Keratinocyte (primary cell): Measurements from ENCODE around the gene TPBGL. TPM values are rescaled to one million over a fixed set of nuclear protein-coding genes. Genes with fewer than 3 reads are reported as not detected.

Experiments
- DNase-seq: peaks from one replicate; pipeline ENCODE4 v3.0.0-alpha.2; 2011; ENCODE audit warnings: low read depth, missing footprints, low spot score
- FAIRE-seq: peaks from 2 replicates; lab custom pipeline; 2011; peaks lifted over from hg19 to GRCh38; lab: Jason Lieb, UNC
- H2AFZ ChIP-seq: 2 replicates; pipeline ENCODE4 v1.6.0; 2012; ENCODE audit warnings: low read length, control low read depth, inconsistent platforms; ENCODE audit not compliant: control insufficient read depth
- H3K27ac ChIP-seq: 2 replicates; pipeline ENCODE4 v1.5.1; 2011; ENCODE audit warnings: low read length; ENCODE audit not compliant: control insufficient read depth, insufficient read depth
- H3K27me3 ChIP-seq: 3 replicates; pipeline ENCODE4 v1.6.0; 2011; ENCODE audit warnings: low read length; ENCODE audit not compliant: control insufficient read depth, insufficient read depth; ENCODE audit errors: extremely low read depth
- H3K36me3 ChIP-seq, 2 experiments: 2 replicates in 1 of 2; 3 replicates in 1 of 2; pipeline ENCODE4 v1.5.1; 2011; ENCODE audit warnings: low read length in 2 of 2, mild to moderate bottlenecking in 1 of 2; ENCODE audit not compliant: control insufficient read depth in 2 of 2, insufficient read depth in 2 of 2; ENCODE audit errors: extremely low read depth in 1 of 2
- H3K4me1 ChIP-seq: 3 replicates; pipeline ENCODE4 v1.5.1; 2011; ENCODE audit warnings: low read length; ENCODE audit not compliant: control insufficient read depth, insufficient read depth; ENCODE audit errors: extremely low read depth
- H3K4me2 ChIP-seq: 3 replicates; pipeline ENCODE4 v1.6.0; 2011; ENCODE audit warnings: low read depth, low read length; ENCODE audit not compliant: control insufficient read depth, insufficient read depth; ENCODE audit errors: extremely low read depth
- H3K4me3 ChIP-seq, 3 experiments: fragments of 200-600 bp in 1 of 3; sonication (generic) in 1 of 3; 2 replicates in 2 of 3; 3 replicates in 1 of 3; pipeline ENCODE4 v1.5.1; 2011 to 2016; ENCODE audit warnings: low read length in 3 of 3, mild to moderate bottlenecking in 3 of 3, control low read depth in 2 of 3, inconsistent platforms in 1 of 3, low read depth in 1 of 3, mixed read lengths in 1 of 3, mixed run types in 1 of 3, moderate library complexity in 1 of 3; ENCODE audit not compliant: control insufficient read depth in 2 of 3, insufficient read depth in 2 of 3; ENCODE audit errors: extremely low read depth in 1 of 3
- H3K79me2 ChIP-seq: 2 replicates; pipeline ENCODE4 v1.6.0; 2012; ENCODE audit warnings: low read length; ENCODE audit not compliant: control insufficient read depth, insufficient read depth
- H3K9ac ChIP-seq: 3 replicates; pipeline ENCODE4 v1.6.0; 2011; ENCODE audit warnings: low read length; ENCODE audit not compliant: control insufficient read depth, insufficient read depth; ENCODE audit errors: extremely low read depth
- H3K9me1 ChIP-seq: 3 replicates; pipeline ENCODE4 v1.6.0; 2011; ENCODE audit warnings: low read length; ENCODE audit not compliant: control insufficient read depth, insufficient read depth; ENCODE audit errors: extremely low read depth
- H3K9me3 ChIP-seq: 2 replicates; pipeline ENCODE4 v1.5.1; 2012; ENCODE audit warnings: low read depth, low read length; ENCODE audit not compliant: control insufficient read depth
- H4K20me1 ChIP-seq: 3 replicates; pipeline ENCODE4 v1.6.0; 2011; ENCODE audit warnings: low read length; ENCODE audit not compliant: control insufficient read depth, insufficient read depth; ENCODE audit errors: extremely low read depth
- EZH2 ChIP-seq: IDR thresholded peaks from one replicate; pipeline ENCODE4 v1.6.1; 2012; ENCODE audit warnings: inconsistent platforms, mild to moderate bottlenecking, low read length, moderate library complexity
- dilution Hi-C: fragments of 300-500 bp; cut with MboI; formaldehyde crosslinking; loops from one replicate; pipeline ENCODE4 v1.7.0; 2020; ENCODE audit warnings: low sequenced_read_pairs; ENCODE audit not compliant: extremely low pct_ligation_motif_present
- polyA plus RNA-seq, 5 experiments: library from polyadenylated mRNA; depleted of rRNA in 3 of 5; stranded (reverse) in 3 of 5; stranded (forward) in 1 of 5; unstranded in 1 of 5; fragments of >200 nt; gene quantifications; 1 replicate in 1 of 5; 2 replicates in 3 of 5; 3 replicates in 1 of 5; pipeline versions ENCODE4 v1.2.1 to v1.2.3, GENCODE V29; 2011 to 2012; ENCODE audit warnings: missing spikeins in 2 of 5, low read depth in 1 of 5, low replicate concordance in 1 of 5
- TF ChIP-seq, protein P1 (sequence below), 3 experiments: IDR thresholded peaks in 1 of 3; conservative IDR thresholded peaks in 1 of 3; optimal IDR thresholded peaks in 1 of 3; 2 replicates in 2 of 3; 3 replicates in 1 of 3; pipeline versions ENCODE3 to v1.5.1; 2011; ENCODE audit warnings: low read length in 3 of 3, mild to moderate bottlenecking in 3 of 3, moderate library complexity in 2 of 3, control low read depth in 1 of 3, inconsistent platforms in 1 of 3; ENCODE audit not compliant: insufficient read depth in 2 of 3; ENCODE audit errors: extremely low read depth in 1 of 3

TPBGL gene
- polyA plus RNA-seq, 1 donor (not counting 4 experiments of a cell fraction or from before 2014, with no cell fraction given) = not detected

DNA sequence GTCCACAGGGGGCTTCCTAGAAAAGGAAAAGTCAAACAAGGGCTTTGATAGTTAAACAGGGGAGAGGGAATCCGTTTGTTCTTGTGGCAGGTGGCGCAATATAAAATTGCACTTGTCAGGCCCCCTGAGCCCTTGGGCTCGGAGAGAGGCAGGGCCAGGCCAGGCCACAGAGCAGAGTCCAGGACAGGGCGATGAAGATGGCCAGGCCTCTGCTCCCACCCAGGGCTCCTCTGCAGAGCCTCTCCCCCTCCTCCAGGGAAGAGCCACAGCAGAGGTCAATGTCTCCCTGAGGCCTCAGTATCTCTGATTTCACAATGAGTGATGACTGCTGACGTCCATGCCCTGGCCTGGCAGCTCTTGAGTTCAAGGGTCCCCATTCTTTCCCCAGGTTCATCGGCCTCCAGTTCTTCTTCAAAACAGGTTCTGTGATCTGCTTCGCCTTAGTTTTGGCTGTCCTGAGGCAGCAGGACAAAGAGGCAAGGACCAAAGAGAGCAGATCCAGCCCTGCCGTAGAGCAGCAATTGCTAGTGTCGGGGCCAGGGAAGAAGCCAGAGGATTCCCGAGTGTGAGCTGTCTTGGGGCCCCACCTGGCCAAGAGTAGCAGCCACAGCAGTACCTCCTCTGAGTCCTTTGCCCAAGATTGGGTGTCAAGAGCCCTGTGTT is 36.4 kb upstream of the TPBGL start:
- no peaks in the 10 kb centered on the region for H3K4me1 ChIP-seq
- no peak overlapping the region for H2AFZ ChIP-seq
- H4K20me1 ChIP-seq = peaks cover 2% of the 10 kb centered on the region
- FAIRE-seq (no peak), DNase-seq (no peak)
- no peaks in the 10 kb centered on the region for H3K36me3 ChIP-seq
- no peaks in the 10 kb centered on the region for H3K9me3 ChIP-seq
- no peak overlapping the region for H3K4me3 ChIP-seq
- H3K9ac ChIP-seq = no peak overlapping the region
- H3K4me2 ChIP-seq = no peak overlapping the region
- H3K9me1 ChIP-seq = no peaks in the 10 kb centered on the region
- TF ChIP-seq EZH2 = no peak
- TF ChIP-seq, protein P1, sequence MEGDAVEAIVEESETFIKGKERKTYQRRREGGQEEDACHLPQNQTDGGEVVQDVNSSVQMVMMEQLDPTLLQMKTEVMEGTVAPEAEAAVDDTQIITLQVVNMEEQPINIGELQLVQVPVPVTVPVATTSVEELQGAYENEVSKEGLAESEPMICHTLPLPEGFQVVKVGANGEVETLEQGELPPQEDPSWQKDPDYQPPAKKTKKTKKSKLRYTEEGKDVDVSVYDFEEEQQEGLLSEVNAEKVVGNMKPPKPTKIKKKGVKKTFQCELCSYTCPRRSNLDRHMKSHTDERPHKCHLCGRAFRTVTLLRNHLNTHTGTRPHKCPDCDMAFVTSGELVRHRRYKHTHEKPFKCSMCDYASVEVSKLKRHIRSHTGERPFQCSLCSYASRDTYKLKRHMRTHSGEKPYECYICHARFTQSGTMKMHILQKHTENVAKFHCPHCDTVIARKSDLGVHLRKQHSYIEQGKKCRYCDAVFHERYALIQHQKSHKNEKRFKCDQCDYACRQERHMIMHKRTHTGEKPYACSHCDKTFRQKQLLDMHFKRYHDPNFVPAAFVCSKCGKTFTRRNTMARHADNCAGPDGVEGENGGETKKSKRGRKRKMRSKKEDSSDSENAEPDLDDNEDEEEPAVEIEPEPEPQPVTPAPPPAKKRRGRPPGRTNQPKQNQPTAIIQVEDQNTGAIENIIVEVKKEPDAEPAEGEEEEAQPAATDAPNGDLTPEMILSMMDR (optimal IDR thresholded peaks at IDR 0.05 in 1 of 3, IDR thresholded peaks at IDR 0.05 in 1 of 3, conservative IDR thresholded peaks at IDR 0.05 in 1 of 3; ENCODE audit: extremely low read depth in 1 of 3, insufficient read depth in 2 of 3, low read length in 3 of 3) = no peak
- H3K27me3 ChIP-seq = peaks cover 32% of the 10 kb centered on the region
- H3K27ac ChIP-seq = no peak overlapping the region
- no peaks in the 10 kb centered on the region for H3K79me2 ChIP-seq
- dilution Hi-C loops = loop anchor here (25.0 kb wide), 1 partner anchor 167 kb away; no protein-coding TSS in a partner anchor

DNA sequence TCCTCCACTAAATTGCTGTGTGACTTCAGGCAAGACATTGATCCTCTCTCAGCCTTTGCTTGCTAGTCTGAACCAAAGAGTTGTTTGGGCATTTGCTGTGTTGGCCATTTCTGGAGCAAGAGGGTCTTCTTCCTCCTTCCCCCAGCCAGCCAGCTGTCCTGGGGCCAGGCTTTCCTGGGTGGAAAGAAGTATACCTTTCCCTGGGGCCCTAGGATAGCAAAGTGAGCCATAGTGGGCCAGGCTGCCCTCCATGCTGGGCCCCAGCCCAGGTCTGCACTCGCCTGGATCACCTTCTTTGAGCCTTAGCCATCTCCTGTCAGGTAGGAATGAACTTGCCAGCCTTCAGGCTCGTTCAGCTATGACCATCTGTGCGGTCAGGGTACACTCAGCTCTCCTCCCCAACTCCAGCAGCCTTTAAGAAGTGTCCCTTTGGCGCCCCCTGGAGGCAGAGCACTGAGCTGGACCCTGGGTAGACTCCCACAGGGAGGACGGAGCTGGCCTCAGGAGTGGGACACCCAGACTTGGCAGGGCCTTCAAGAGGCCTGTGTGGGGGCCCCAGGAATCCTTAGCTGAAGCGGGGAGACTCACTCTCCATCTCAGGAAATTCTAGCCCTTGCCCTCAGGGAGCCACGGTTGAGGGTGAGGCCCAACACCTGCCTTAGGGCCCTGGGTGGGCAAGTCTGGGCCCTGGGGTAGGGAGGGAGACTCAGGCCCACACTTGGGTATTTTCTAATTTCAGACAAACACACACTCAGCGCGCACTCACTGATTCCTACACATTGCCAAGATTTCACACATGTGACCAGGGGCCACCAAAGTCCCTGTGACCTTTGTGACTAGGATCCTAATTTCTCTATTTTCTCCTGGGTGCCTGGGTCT is 35.6 kb upstream of the TPBGL start:
- H3K9ac ChIP-seq = no peak overlapping the region
- dilution Hi-C loops = loop anchor here (25.0 kb wide), 1 partner anchor 168 kb away; no protein-coding TSS in a partner anchor
- FAIRE-seq (no peak), DNase-seq (peak; percentile 49)
- no peaks in the 10 kb centered on the region for H3K36me3 ChIP-seq
- H3K4me3 ChIP-seq = no peak overlapping the region
- TF ChIP-seq EZH2 = no peak
- TF ChIP-seq, protein P1 (optimal IDR thresholded peaks at IDR 0.05 in 1 of 3, IDR thresholded peaks at IDR 0.05 in 1 of 3, conservative IDR thresholded peaks at IDR 0.05 in 1 of 3; ENCODE audit: extremely low read depth in 1 of 3, insufficient read depth in 2 of 3, low read length in 3 of 3) = peak; percentile 88 to 93 (median 89)
- H3K4me1 ChIP-seq = no peaks in the 10 kb centered on the region
- no peaks in the 10 kb centered on the region for H3K9me1 ChIP-seq
- H3K27me3 ChIP-seq = peaks cover 27% of the 10 kb centered on the region
- H3K79me2 ChIP-seq = no peaks in the 10 kb centered on the region
- peaks cover 2% of the 10 kb centered on the region for H4K20me1 ChIP-seq
- H3K9me3 ChIP-seq = no peaks in the 10 kb centered on the region
- H2AFZ ChIP-seq = no peak overlapping the region
- no peak overlapping the region for H3K4me2 ChIP-seq
- H3K27ac ChIP-seq = no peak overlapping the region
